Measurements from ENCODE around the gene AMPH.

GRCh38 chr7:38492010-38492409 lies 139.2 kb downstream of the AMPH start:
- TF ChIP-seq, protein P1, sequence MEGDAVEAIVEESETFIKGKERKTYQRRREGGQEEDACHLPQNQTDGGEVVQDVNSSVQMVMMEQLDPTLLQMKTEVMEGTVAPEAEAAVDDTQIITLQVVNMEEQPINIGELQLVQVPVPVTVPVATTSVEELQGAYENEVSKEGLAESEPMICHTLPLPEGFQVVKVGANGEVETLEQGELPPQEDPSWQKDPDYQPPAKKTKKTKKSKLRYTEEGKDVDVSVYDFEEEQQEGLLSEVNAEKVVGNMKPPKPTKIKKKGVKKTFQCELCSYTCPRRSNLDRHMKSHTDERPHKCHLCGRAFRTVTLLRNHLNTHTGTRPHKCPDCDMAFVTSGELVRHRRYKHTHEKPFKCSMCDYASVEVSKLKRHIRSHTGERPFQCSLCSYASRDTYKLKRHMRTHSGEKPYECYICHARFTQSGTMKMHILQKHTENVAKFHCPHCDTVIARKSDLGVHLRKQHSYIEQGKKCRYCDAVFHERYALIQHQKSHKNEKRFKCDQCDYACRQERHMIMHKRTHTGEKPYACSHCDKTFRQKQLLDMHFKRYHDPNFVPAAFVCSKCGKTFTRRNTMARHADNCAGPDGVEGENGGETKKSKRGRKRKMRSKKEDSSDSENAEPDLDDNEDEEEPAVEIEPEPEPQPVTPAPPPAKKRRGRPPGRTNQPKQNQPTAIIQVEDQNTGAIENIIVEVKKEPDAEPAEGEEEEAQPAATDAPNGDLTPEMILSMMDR (IDR thresholded peaks at IDR 0.05): no peak
- no peak for TF ChIP-seq POLR2AphosphoS5 (IDR thresholded peaks at IDR 0.05)
- no peak for TF ChIP-seq POLR2A (IDR thresholded peaks at IDR 0.05)
